Spleen (tissue), 7 donors: ENCODE results near the gene A4GALT.

Experiments used
- POLR2A ChIP-seq, 3 donors: fragments of 450-650 bp; IDR thresholded peaks; one replicate each; pipeline ENCODE4 v1.5.1; 2017; ENCODE audit warnings: antibody characterized with exemption in 3 of 3, mild to moderate bottlenecking in 1 of 3
- TF ChIP-seq, protein P1 (sequence below), 11 experiments: fragments of 200-600 bp in 7 of 11; fragments of 450-650 bp in 4 of 11; sonication (generic) in 4 of 11; IDR thresholded peaks in 8 of 11; conservative IDR thresholded peaks in 3 of 11; 1 replicate in 7 of 11; 2 replicates in 4 of 11; pipeline versions ENCODE4 v1.4.0 to v1.8.0; 2016 to 2021; ENCODE audit warnings: antibody characterized with exemption in 11 of 11, inconsistent platforms in 4 of 11, mild to moderate bottlenecking in 1 of 11
- donor health status: DM: no; HTN: no; CAD: no; lungs with moderate emphysema.
- donor health status: DM: no; HTN: no; CAD: no.
- donor health status: DM: no; HTN: no; CAD: no.

DNA sequence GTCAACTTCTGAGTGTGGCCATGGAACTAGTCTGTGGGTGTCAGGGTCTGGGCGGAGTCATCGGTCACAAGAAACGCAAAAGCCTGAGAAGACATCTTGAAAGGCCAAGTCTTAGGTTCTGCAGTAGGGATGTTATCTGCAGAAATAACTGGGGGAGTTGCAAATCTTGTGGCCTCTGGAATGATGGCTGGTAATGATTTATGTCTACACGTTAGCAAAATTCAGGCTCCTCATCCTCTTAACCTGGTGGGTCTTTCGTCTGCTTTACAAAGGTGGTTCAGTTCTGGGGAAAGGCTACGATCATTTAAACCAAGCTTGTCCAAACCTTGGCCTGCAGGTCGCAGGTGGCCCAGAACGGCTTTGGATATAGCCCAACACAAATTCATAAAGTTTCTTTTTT lies 64.1 kb downstream of the A4GALT start:
- TF ChIP-seq, protein P1, sequence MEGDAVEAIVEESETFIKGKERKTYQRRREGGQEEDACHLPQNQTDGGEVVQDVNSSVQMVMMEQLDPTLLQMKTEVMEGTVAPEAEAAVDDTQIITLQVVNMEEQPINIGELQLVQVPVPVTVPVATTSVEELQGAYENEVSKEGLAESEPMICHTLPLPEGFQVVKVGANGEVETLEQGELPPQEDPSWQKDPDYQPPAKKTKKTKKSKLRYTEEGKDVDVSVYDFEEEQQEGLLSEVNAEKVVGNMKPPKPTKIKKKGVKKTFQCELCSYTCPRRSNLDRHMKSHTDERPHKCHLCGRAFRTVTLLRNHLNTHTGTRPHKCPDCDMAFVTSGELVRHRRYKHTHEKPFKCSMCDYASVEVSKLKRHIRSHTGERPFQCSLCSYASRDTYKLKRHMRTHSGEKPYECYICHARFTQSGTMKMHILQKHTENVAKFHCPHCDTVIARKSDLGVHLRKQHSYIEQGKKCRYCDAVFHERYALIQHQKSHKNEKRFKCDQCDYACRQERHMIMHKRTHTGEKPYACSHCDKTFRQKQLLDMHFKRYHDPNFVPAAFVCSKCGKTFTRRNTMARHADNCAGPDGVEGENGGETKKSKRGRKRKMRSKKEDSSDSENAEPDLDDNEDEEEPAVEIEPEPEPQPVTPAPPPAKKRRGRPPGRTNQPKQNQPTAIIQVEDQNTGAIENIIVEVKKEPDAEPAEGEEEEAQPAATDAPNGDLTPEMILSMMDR (IDR thresholded peaks at IDR 0.05 in 8 of 11, conservative IDR thresholded peaks at IDR 0.05 in 3 of 11), result no peak
- no peak for TF ChIP-seq POLR2A (IDR thresholded peaks at IDR 0.05)
